MG63 (cell line): ENCODE measurements around the gene NDUFS1. TPM values are rescaled to one million over a fixed set of nuclear protein-coding genes. Genes with fewer than 3 reads are reported as not detected.
"Not testable (repeated sequence)": the region's sequence is repeated elsewhere in the genome, so short reads cannot be mapped to it uniquely, and the experiment has no call there.

Experiments used
- DNase-seq: peaks from one replicate; pipeline ENCODE4 v3.0.0-alpha.2; 2020
- H3K27me3 ChIP-seq: fragments of 250-450 bp; sonication (Bioruptor Pico); 2 replicates; pipeline ENCODE4 v1.5.1; 2020; ENCODE audit warnings: mild to moderate bottlenecking, moderate library complexity
- H3K36me3 ChIP-seq: fragments of 250-450 bp; sonication (Bioruptor Pico); 2 replicates; pipeline ENCODE4 v1.5.1; 2020; ENCODE audit warnings: mild to moderate bottlenecking, moderate library complexity
- H3K4me3 ChIP-seq: fragments of 250-450 bp; sonication (Bioruptor Pico); 2 replicates; pipeline ENCODE4 v1.5.1; 2020; ENCODE audit warnings: mild to moderate bottlenecking, moderate library complexity
- H3K9me3 ChIP-seq: fragments of 250-450 bp; sonication (Bioruptor Pico); 2 replicates; pipeline ENCODE4 v1.5.1; 2020; ENCODE audit warnings: mild to moderate bottlenecking, moderate library complexity
- total RNA-seq: library from RNA; depleted of rRNA; stranded (reverse); fragments of >200 nt; shearing (Covaris generic); gene quantifications from 2 replicates; pipeline ENCODE4 v1.2.3, GENCODE V29; 2014; ENCODE audit warnings: low replicate concordance

NDUFS1 gene
- total RNA-seq, 1 experiment from 2014 or later = 146 TPM

- DNase-seq = no peak
- Histone ChIP-seq H3K9me3 (no peaks in the 10 kb centered on the region), H3K4me3 (no peak overlapping the region), H3K36me3 (peaks cover 76% of the 10 kb centered on the region), H3K27me3 (no peaks in the 10 kb centered on the region)
Measured at GRCh38 chr2:206127656-206128055, 31.6 kb downstream of the NDUFS1 start.

GRCh38 chr2:206125901-206126300 lies 33.3 kb downstream of the NDUFS1 start:
- H3K36me3 ChIP-seq = peaks cover 76% of the 10 kb centered on the region
- no peaks in the 10 kb centered on the region for H3K27me3 ChIP-seq
- H3K9me3 ChIP-seq = no peaks in the 10 kb centered on the region
- no peak for DNase-seq
- no peak overlapping the region for H3K4me3 ChIP-seq

GRCh38 chr2:206122569-206122968 lies 36.7 kb downstream of the NDUFS1 start:
- H3K9me3 ChIP-seq = not testable (repeated sequence)

GRCh38 chr2:206116278-206116677 lies 43.0 kb downstream of the NDUFS1 start:
- H3K9me3 ChIP-seq = no peaks in the 10 kb centered on the region
- H3K4me3 ChIP-seq = no peak overlapping the region
- no peak for DNase-seq
- peaks cover 31% of the 10 kb centered on the region for H3K36me3 ChIP-seq
- no peaks in the 10 kb centered on the region for H3K27me3 ChIP-seq

More at GRCh38 chr2:206122569-206122968, 36.7 kb downstream of the NDUFS1 start:
- H3K27me3 ChIP-seq, DNase-seq, H3K4me3 ChIP-seq: not testable (repeated sequence)
- peaks cover 68% of the 10 kb centered on the region for H3K36me3 ChIP-seq

- peaks cover 19% of the 10 kb centered on the region for H3K36me3 ChIP-seq
- DNase-seq = no peak
- H3K9me3 ChIP-seq = no peaks in the 10 kb centered on the region
- no peak overlapping the region for H3K4me3 ChIP-seq
- no peaks in the 10 kb centered on the region for H3K27me3 ChIP-seq
Measured at GRCh38 chr2:206115026-206115578, 44.1 kb downstream of the NDUFS1 start.

GRCh38 chr2:206112846-206113547 lies 46.2 kb downstream of the NDUFS1 start:
- Histone ChIP-seq H3K9me3 (no peaks in the 10 kb centered on the region), H3K27me3 (no peaks in the 10 kb centered on the region), H3K4me3 (no peak overlapping the region), H3K36me3 (peaks cover 14% of the 10 kb centered on the region)
- DNase-seq = no peak

GRCh38 chr2:206112108-206112507 lies 47.1 kb downstream of the NDUFS1 start:
- Histone ChIP-seq H3K9me3 (no peaks in the 10 kb centered on the region), H3K27me3 (no peaks in the 10 kb centered on the region), H3K36me3 (peaks cover 12% of the 10 kb centered on the region), H3K4me3 (no peak overlapping the region)
- no peak for DNase-seq

- H3K4me3 ChIP-seq = no peak overlapping the region
- DNase-seq = no peak
- H3K9me3 ChIP-seq = no peaks in the 10 kb centered on the region; the same call in 1 of the 2 replicates
- H3K36me3 ChIP-seq = no peaks in the 10 kb centered on the region; the same call in none of the 2 replicates
- no peaks in the 10 kb centered on the region for H3K27me3 ChIP-seq
Measured at GRCh38 chr2:206108713-206109112, 50.5 kb downstream of the NDUFS1 start.

- Histone ChIP-seq H3K9me3 (no peaks in the 10 kb centered on the region; the same call in 1 of the 2 replicates), H3K27me3 (no peaks in the 10 kb centered on the region), H3K36me3 (no peaks in the 10 kb centered on the region; the same call in none of the 2 replicates), H3K4me3 (no peak overlapping the region)
- no peak for DNase-seq
Measured at GRCh38 chr2:206105541-206105940, 53.7 kb downstream of the NDUFS1 start.

- DNase-seq = no peak
- no peak overlapping the region for H3K4me3 ChIP-seq
- no peaks in the 10 kb centered on the region for H3K27me3 ChIP-seq
- no peaks in the 10 kb centered on the region; the same call in 1 of the 2 replicates for H3K9me3 ChIP-seq
- no peaks in the 10 kb centered on the region; the same call in none of the 2 replicates for H3K36me3 ChIP-seq
Measured at GRCh38 chr2:206105038-206105437, 54.2 kb downstream of the NDUFS1 start.

- H3K27me3 ChIP-seq, H3K36me3 ChIP-seq, H3K9me3 ChIP-seq, DNase-seq, H3K4me3 ChIP-seq: not testable (repeated sequence)
Measured at GRCh38 chr2:206098872-206099271, 60.4 kb downstream of the NDUFS1 start.

- Histone ChIP-seq H3K9me3 (no peaks in the 10 kb centered on the region), H3K36me3 (no peaks in the 10 kb centered on the region), H3K27me3 (no peaks in the 10 kb centered on the region), H3K4me3 (no peak overlapping the region)
- no peak for DNase-seq
Measured at GRCh38 chr2:206098471-206098870, 60.8 kb downstream of the NDUFS1 start.

- H3K4me3 ChIP-seq = no peak overlapping the region
- H3K27me3 ChIP-seq = no peaks in the 10 kb centered on the region
- no peak for DNase-seq
- H3K9me3 ChIP-seq = no peaks in the 10 kb centered on the region
- H3K36me3 ChIP-seq = no peaks in the 10 kb centered on the region
Measured at GRCh38 chr2:206096876-206097275, 62.4 kb downstream of the NDUFS1 start.

GRCh38 chr2:206095536-206096332 lies 63.5 kb downstream of the NDUFS1 start:
- Histone ChIP-seq H3K36me3 (peaks cover under 1% of the 10 kb centered on the region; the same call in 1 of the 2 replicates), H3K27me3 (no peaks in the 10 kb centered on the region), H3K4me3 (no peak overlapping the region), H3K9me3 (no peaks in the 10 kb centered on the region)
- no peak for DNase-seq

- Histone ChIP-seq H3K27me3 (no peaks in the 10 kb centered on the region), H3K9me3 (no peaks in the 10 kb centered on the region), H3K4me3 (no peak overlapping the region), H3K36me3 (peaks cover 12% of the 10 kb centered on the region)
- no peak for DNase-seq
Measured at GRCh38 chr2:206092297-206092696, 66.9 kb downstream of the NDUFS1 start.

GRCh38 chr2:206088248-206088647 lies 71.0 kb downstream of the NDUFS1 start:
- H3K27me3 ChIP-seq = no peaks in the 10 kb centered on the region
- peaks cover 12% of the 10 kb centered on the region for H3K36me3 ChIP-seq

GRCh38 chr2:206086716-206087350 lies 72.4 kb downstream of the NDUFS1 start:
- Histone ChIP-seq H3K9me3 (no peaks in the 10 kb centered on the region), H3K27me3 (no peaks in the 10 kb centered on the region), H3K4me3 (peak overlapping the region; percentile 64), H3K36me3 (peaks cover 12% of the 10 kb centered on the region)
- no peak for DNase-seq

More at GRCh38 chr2:206088248-206088647, 71.0 kb downstream of the NDUFS1 start:
- no peak for DNase-seq
- Histone ChIP-seq H3K4me3 (no peak overlapping the region; the same call in 1 of the 2 replicates), H3K9me3 (no peaks in the 10 kb centered on the region)
